ENCODE results near the gene SIGLEC15.
"Not testable (repeated sequence)": the region's sequence is repeated elsewhere in the genome, so short reads cannot be mapped to it uniquely, and the experiment has no call there.

The SIGLEC15 gene

GRCh38 chr18:45847119-45847518 lies 21.6 kb downstream of the SIGLEC15 start:
- no peak for DNase-seq

GRCh38 chr18:45848643-45849042 lies 23.2 kb downstream of the SIGLEC15 start:
- not testable (repeated sequence) for DNase-seq

- DNase-seq: no peak
Observed at GRCh38 chr18:45849529-45849928, 24.1 kb downstream of the SIGLEC15 start.

- DNase-seq: no peak
Observed at GRCh38 chr18:45850021-45850420, 24.5 kb downstream of the SIGLEC15 start.

GRCh38 chr18:45851161-45851925 lies 25.9 kb downstream of the SIGLEC15 start:
- no peak for DNase-seq

- no peak for DNase-seq
Observed at GRCh38 chr18:45852631-45853030, 27.2 kb downstream of the SIGLEC15 start.

GRCh38 chr18:45854036-45854586 lies 28.6 kb downstream of the SIGLEC15 start:
- no peak for DNase-seq

GRCh38 chr18:45856531-45856930 lies 31.1 kb downstream of the SIGLEC15 start:
- DNase-seq: no peak

GRCh38 chr18:45859334-45859733 lies 33.9 kb downstream of the SIGLEC15 start:
- no peak for DNase-seq

GRCh38 chr18:45860492-45860891 lies 35.0 kb downstream of the SIGLEC15 start:
- no peak for DNase-seq

- DNase-seq: no peak
Observed at GRCh38 chr18:45860971-45861370, 35.5 kb downstream of the SIGLEC15 start.

- DNase-seq: no peak
Observed at GRCh38 chr18:45861926-45862325, 36.5 kb downstream of the SIGLEC15 start.

- no peak for DNase-seq
Observed at GRCh38 chr18:45863469-45863868, 38.0 kb downstream of the SIGLEC15 start.

GRCh38 chr18:45864081-45864480 lies 38.6 kb downstream of the SIGLEC15 start:
- no peak for DNase-seq

GRCh38 chr18:45865466-45865865 lies 40.0 kb downstream of the SIGLEC15 start:
- DNase-seq: no peak

- no peak for DNase-seq
Observed at GRCh38 chr18:45870419-45870818, 44.9 kb downstream of the SIGLEC15 start.

- no peak for DNase-seq
Observed at GRCh38 chr18:45871431-45872084, 46.1 kb downstream of the SIGLEC15 start.

GRCh38 chr18:45874491-45875184 lies 49.2 kb downstream of the SIGLEC15 start:
- no peak for DNase-seq

GRCh38 chr18:45876161-45876560 lies 50.7 kb downstream of the SIGLEC15 start:
- DNase-seq: no peak

GRCh38 chr18:45877403-45877802 lies 51.9 kb downstream of the SIGLEC15 start:
- no peak for DNase-seq

- DNase-seq: peak; percentile 2
Observed at GRCh38 chr18:45879681-45880655, 54.5 kb downstream of the SIGLEC15 start.

GRCh38 chr18:45880876-45881558 lies 55.5 kb downstream of the SIGLEC15 start:
- DNase-seq: no peak
